Measurements from ENCODE around the gene ENDOD1. TPM values are rescaled to one million over a fixed set of nuclear protein-coding genes. Genes with fewer than 3 reads are reported as not detected.
A peak's percentile ranks its signal among the peaks of the same experiment; 100 is the strongest.

ENDOD1 gene
- total RNA-seq, 1 donor from 2014 or later, result 30.4 TPM

DNA sequence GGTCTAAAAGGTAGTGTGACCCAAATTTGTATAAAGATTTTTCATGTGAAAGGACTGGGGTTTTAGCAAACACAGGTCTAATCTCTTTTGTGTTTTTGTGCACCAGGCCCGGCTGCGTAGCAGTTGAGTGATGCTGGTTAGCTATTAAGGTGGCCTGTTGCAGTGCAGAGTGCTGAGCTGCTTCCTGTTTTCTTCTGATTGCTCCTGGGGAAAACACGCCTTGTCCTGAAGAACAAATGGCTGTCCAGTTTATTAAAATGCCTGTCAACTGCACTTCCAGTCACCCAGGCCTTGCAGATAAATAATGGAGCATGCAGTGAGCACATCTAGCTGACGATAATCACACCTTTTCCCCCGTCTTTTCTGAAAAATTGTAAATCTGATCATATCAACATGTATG is 21.1 kb upstream of the ENDOD1 start:
- DNase-seq, result peak; percentile 82
- Histone ChIP-seq H3K27ac (peak overlapping the region; percentile 98), H3K27me3 (ENCODE audit: low read depth) (no peaks in the 10 kb centered on the region), H3K4me3 (peak overlapping the region; percentile 82), H3K4me1 (peaks cover 27% of the 10 kb centered on the region), H3K9me3 (no peaks in the 10 kb centered on the region), H3K36me3 (no peaks in the 10 kb centered on the region)
- peak; percentile 91 for ATAC-seq
- intact Hi-C loops (cut with DNase I), result no loop called here
- TF ChIP-seq, protein P1, sequence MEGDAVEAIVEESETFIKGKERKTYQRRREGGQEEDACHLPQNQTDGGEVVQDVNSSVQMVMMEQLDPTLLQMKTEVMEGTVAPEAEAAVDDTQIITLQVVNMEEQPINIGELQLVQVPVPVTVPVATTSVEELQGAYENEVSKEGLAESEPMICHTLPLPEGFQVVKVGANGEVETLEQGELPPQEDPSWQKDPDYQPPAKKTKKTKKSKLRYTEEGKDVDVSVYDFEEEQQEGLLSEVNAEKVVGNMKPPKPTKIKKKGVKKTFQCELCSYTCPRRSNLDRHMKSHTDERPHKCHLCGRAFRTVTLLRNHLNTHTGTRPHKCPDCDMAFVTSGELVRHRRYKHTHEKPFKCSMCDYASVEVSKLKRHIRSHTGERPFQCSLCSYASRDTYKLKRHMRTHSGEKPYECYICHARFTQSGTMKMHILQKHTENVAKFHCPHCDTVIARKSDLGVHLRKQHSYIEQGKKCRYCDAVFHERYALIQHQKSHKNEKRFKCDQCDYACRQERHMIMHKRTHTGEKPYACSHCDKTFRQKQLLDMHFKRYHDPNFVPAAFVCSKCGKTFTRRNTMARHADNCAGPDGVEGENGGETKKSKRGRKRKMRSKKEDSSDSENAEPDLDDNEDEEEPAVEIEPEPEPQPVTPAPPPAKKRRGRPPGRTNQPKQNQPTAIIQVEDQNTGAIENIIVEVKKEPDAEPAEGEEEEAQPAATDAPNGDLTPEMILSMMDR (IDR thresholded peaks at IDR 0.05), result no peak

DNA sequence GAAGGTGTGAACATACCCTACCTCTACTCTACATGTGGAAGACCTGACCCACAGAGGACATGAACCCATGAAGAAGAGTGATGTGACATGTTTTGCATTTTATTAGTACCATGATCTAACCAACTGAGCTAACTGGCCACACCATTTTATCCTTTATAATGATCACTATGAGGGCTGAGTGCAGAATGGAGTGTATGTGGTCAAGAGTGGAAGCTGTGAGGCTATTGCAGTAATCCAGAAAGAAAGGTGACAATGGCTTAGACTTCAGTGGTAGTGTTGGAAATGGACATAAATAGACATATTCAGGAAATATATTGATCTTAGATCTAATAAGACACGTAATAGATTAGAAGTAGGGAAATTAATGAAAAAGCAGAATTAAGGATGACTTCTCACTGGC is 19.2 kb upstream of the ENDOD1 start:
- Histone ChIP-seq H3K27ac (no peak overlapping the region), H3K9me3 (no peaks in the 10 kb centered on the region), H3K4me3 (no peak overlapping the region), H3K36me3 (no peaks in the 10 kb centered on the region), H3K4me1 (peaks cover 40% of the 10 kb centered on the region), H3K27me3 (ENCODE audit: low read depth) (no peaks in the 10 kb centered on the region)
- intact Hi-C loops (cut with DNase I), result no loop called here
- no peak for ATAC-seq
- DNase-seq, result no peak
- TF ChIP-seq, protein P1 (IDR thresholded peaks at IDR 0.05), result no peak

DNA sequence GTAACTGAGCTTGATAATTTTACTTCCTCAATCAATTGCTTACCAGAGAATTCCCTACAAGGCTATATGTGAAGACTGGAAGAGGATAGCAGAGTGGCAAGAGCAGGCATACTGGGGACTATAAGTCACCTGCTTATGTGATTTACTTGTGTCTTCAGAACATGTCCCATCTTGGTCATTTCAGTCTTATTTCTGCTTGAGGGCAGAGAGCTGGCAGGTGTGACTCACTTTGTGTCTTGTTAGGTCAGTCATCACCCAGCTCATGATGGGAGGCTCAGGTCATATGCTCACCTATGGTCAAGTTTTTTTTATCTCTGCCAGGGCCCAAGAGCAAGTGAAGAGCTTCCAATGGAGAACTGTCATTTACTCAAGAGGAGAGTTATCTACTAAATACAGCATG is 16.7 kb upstream of the ENDOD1 start:
- H3K4me3 ChIP-seq, result no peak overlapping the region
- ATAC-seq (no peak), DNase-seq (no peak)
- H3K4me1 ChIP-seq, result peaks cover 55% of the 10 kb centered on the region
- H3K9me3 ChIP-seq, result no peaks in the 10 kb centered on the region
- intact Hi-C loops (cut with DNase I), result no loop called here
- H3K27me3 ChIP-seq (ENCODE audit: low read depth), result no peaks in the 10 kb centered on the region
- no peaks in the 10 kb centered on the region for H3K36me3 ChIP-seq
- TF ChIP-seq, protein P1 (IDR thresholded peaks at IDR 0.05), result no peak
- no peak overlapping the region for H3K27ac ChIP-seq

DNA sequence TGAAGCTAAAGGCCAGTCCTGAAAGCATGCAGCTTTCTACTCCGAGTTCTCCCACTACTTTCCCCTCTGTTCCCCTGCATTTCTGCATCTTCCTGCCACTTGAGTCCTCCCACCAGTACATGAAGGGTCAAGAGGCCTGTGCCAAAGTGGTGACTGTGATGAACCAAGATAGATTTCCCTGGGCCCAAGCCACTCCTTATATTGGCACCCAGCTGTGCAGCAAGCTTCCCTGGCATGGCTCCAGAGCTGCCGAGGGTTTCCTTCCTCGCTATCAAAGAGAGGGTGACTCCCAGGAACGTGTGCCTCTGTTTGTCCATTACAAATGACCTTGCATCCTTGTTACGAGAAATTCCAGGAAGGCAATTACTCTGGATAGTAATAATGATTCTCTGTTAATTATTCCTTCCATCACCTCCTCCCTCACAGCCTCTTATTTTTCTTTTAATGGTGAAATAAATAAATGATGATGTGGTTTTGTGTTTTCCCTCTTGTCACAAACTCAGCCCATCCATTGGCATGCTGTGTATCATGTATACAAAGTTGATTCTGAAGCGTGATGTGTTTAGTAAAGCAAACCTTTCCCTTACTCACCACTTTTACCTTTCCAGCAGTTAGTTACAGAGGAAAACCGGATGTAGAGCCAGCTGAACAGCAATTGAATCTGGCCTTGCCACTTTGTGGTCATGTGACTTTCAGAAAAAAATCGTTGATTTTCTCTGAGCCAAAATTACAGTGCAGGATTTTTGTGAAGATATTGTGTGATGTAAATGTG is 14.7 kb upstream of the ENDOD1 start:
- Histone ChIP-seq H3K27me3 (ENCODE audit: low read depth) (no peaks in the 10 kb centered on the region), H3K36me3 (no peaks in the 10 kb centered on the region), H3K27ac (peak overlapping the region; percentile 27), H3K4me1 (peaks cover 41% of the 10 kb centered on the region), H3K9me3 (no peaks in the 10 kb centered on the region), H3K4me3 (no peak overlapping the region)
- TF ChIP-seq, protein P1 (IDR thresholded peaks at IDR 0.05), result no peak
- ATAC-seq (peak; percentile 62 to 65), DNase-seq (peak; percentile 76)
- intact Hi-C loops (cut with DNase I), result no loop called here

DNA sequence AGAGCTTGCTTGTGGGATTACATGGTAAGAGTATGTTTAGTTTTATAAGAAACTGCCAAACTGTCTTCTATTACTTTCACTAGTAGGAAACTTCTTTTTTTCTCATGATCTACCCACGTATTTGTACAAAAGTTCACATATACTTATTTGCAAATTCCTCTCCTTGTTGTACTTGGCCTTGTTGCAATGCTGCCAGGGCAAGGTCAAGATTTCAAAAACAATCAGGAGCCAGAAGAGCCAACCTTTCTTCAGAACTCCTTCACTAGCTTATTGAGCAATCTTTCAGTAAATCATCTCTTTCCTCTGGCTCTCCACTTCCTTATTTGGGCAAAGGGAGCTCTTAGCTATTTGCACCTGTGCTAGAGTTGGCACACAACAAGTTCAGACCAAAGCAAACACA is 13.2 kb upstream of the ENDOD1 start:
- ATAC-seq (peak; percentile 76 to 88), DNase-seq (no peak)
- intact Hi-C loops (cut with DNase I), result no loop called here
- H3K27me3 ChIP-seq (ENCODE audit: low read depth), result no peaks in the 10 kb centered on the region
- no peak overlapping the region for H3K4me3 ChIP-seq
- H3K36me3 ChIP-seq, result no peaks in the 10 kb centered on the region
- H3K27ac ChIP-seq, result no peak overlapping the region
- H3K9me3 ChIP-seq, result no peaks in the 10 kb centered on the region
- TF ChIP-seq, protein P1 (IDR thresholded peaks at IDR 0.05), result no peak
- peaks cover 37% of the 10 kb centered on the region for H3K4me1 ChIP-seq
